Astrocyte (in vitro differentiated cells and primary cell): ENCODE results near the gene SH3TC2. TPM values are rescaled to one million over a fixed set of nuclear protein-coding genes. Genes with fewer than 3 reads are reported as not detected.
A peak's percentile ranks its signal among the peaks of the same experiment; 100 is the strongest.

Source experiments
- DNase-seq: peaks from one replicate; pipeline ENCODE4 v3.0.0-alpha.2; 2010; ENCODE audit warnings: low read depth
- FAIRE-seq: peaks from 2 replicates; lab custom pipeline; 2011; peaks lifted over from hg19 to GRCh38; lab: Jason Lieb, UNC
- H2AFZ ChIP-seq: 2 replicates; pipeline ENCODE4 v1.6.0; 2012; ENCODE audit warnings: low read depth, low read length, inconsistent platforms
- H3K27ac ChIP-seq: 2 replicates; pipeline ENCODE4 v1.5.1; 2011; ENCODE audit warnings: low read depth, low read length, inconsistent platforms
- H3K27me3 ChIP-seq: 2 replicates; pipeline ENCODE4 v1.6.0; 2011; ENCODE audit warnings: low read length, inconsistent platforms; ENCODE audit not compliant: insufficient read depth
- H3K36me3 ChIP-seq: 2 replicates; pipeline ENCODE4 v1.5.1; 2011; ENCODE audit warnings: low read length, inconsistent platforms; ENCODE audit not compliant: insufficient read depth
- H3K4me1 ChIP-seq: 2 replicates; pipeline ENCODE4 v1.5.1; 2011; ENCODE audit warnings: low read length, inconsistent platforms; ENCODE audit not compliant: insufficient read depth
- H3K4me2 ChIP-seq: 2 replicates; pipeline ENCODE4 v1.6.0; 2012; ENCODE audit warnings: low read length, inconsistent platforms
- H3K4me3 ChIP-seq: 2 replicates; pipeline ENCODE4 v1.5.1; 2011; ENCODE audit warnings: low read depth, mild to moderate bottlenecking, low read length, inconsistent platforms; ENCODE audit not compliant: insufficient read depth
- H3K79me2 ChIP-seq: 2 replicates; pipeline ENCODE4 v1.6.0; 2012; ENCODE audit warnings: mild to moderate bottlenecking, low read length, inconsistent platforms; ENCODE audit not compliant: insufficient read depth
- H3K9ac ChIP-seq: 2 replicates; pipeline ENCODE4 v1.6.0; 2012; ENCODE audit warnings: mild to moderate bottlenecking, low read length, inconsistent platforms
- H3K9me3 ChIP-seq: 2 replicates; pipeline ENCODE4 v1.5.1; 2012; ENCODE audit warnings: low read depth, mild to moderate bottlenecking, low read length, inconsistent platforms; ENCODE audit not compliant: insufficient read depth
- H4K20me1 ChIP-seq: 2 replicates; pipeline ENCODE4 v1.6.0; 2012; ENCODE audit warnings: low read length, inconsistent platforms; ENCODE audit not compliant: insufficient read depth
- H3K27ac Mint-ChIP-seq: one replicate; pipeline ENCODE4 v1.8.0; 2021; ENCODE audit warnings: mild to moderate bottlenecking, mixed read lengths; ENCODE audit not compliant: unreplicated experiment
- H3K27me3 Mint-ChIP-seq: one replicate; pipeline ENCODE4 v1.8.0; 2021; ENCODE audit warnings: low read depth, mixed read lengths; ENCODE audit not compliant: unreplicated experiment
- H3K36me3 Mint-ChIP-seq: one replicate; pipeline ENCODE4 v1.8.0; 2021; ENCODE audit warnings: low read depth, mixed read lengths; ENCODE audit not compliant: unreplicated experiment
- H3K4me1 Mint-ChIP-seq: one replicate; pipeline ENCODE4 v1.8.0; 2021; ENCODE audit warnings: low read depth, mixed read lengths; ENCODE audit not compliant: unreplicated experiment
- H3K4me3 Mint-ChIP-seq: one replicate; pipeline ENCODE4 v1.8.0; 2021; ENCODE audit warnings: mild to moderate bottlenecking, moderate library complexity, mixed read lengths; ENCODE audit not compliant: unreplicated experiment
- H3K9me3 Mint-ChIP-seq: one replicate; pipeline ENCODE4 v1.8.0; 2021; ENCODE audit warnings: mild to moderate bottlenecking, mixed read lengths; ENCODE audit not compliant: unreplicated experiment
- EZH2 ChIP-seq: IDR thresholded peaks from 2 replicates; pipeline ENCODE4 v1.6.1; 2012; ENCODE audit warnings: mild to moderate bottlenecking, low read length, inconsistent platforms; ENCODE audit not compliant: insufficient read depth
- total RNA-seq: library from RNA; stranded (reverse); gene quantifications from 2 replicates; pipeline ENCODE4 v1.2.1, GENCODE V29; 2021
- TF ChIP-seq, protein P1 (sequence below): IDR thresholded peaks from 2 replicates; pipeline ENCODE4 v1.5.1; 2011; ENCODE audit warnings: low read depth, mild to moderate bottlenecking, inconsistent platforms, low read length, moderate library complexity; ENCODE audit not compliant: insufficient read depth

Gene SH3TC2
- total RNA-seq, 1 donor from 2014 or later = 2.6 TPM

DNA sequence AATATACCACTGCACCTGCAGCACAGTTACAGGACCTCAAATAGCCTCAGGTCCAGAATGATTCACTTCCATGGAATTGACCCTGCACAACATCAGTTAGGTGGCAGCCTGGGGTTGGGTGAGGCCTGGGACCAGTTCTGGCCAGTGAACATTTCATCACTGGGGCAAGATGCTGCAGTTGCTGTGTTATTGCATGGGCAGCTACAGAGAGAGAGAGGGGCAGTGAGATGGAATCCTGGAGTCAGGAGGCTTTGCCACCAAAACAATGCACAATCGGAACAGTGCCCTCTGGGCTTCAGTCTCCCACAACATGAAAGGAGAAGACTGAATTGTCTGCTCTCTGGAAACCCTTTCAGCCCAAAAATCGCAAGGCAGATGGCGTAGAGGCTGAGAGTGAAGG, 51.8 kb downstream of the SH3TC2 start:
- Histone ChIP-seq H3K27ac (no peak overlapping the region), H3K9me3 (no peaks in the 10 kb centered on the region), H4K20me1 (no peaks in the 10 kb centered on the region), H2AFZ (no peak overlapping the region), H3K9ac (no peak overlapping the region), H3K36me3 (no peaks in the 10 kb centered on the region), H3K27me3 (no peaks in the 10 kb centered on the region), H3K4me1 (no peaks in the 10 kb centered on the region), H3K79me2 (no peaks in the 10 kb centered on the region), H3K4me3 (no peak overlapping the region), H3K4me2 (no peak overlapping the region)
- Mint-ChIP-seq H3K4me3 (no peak overlapping the region), H3K36me3 (no peaks in the 10 kb centered on the region), H3K27ac (no peak overlapping the region), H3K4me1 (peaks cover 1% of the 10 kb centered on the region), H3K9me3 (no peaks in the 10 kb centered on the region), H3K27me3 (peaks cover 14% of the 10 kb centered on the region)
- FAIRE-seq (no peak), DNase-seq (no peak)
- TF ChIP-seq EZH2 = no peak
- TF ChIP-seq, protein P1, sequence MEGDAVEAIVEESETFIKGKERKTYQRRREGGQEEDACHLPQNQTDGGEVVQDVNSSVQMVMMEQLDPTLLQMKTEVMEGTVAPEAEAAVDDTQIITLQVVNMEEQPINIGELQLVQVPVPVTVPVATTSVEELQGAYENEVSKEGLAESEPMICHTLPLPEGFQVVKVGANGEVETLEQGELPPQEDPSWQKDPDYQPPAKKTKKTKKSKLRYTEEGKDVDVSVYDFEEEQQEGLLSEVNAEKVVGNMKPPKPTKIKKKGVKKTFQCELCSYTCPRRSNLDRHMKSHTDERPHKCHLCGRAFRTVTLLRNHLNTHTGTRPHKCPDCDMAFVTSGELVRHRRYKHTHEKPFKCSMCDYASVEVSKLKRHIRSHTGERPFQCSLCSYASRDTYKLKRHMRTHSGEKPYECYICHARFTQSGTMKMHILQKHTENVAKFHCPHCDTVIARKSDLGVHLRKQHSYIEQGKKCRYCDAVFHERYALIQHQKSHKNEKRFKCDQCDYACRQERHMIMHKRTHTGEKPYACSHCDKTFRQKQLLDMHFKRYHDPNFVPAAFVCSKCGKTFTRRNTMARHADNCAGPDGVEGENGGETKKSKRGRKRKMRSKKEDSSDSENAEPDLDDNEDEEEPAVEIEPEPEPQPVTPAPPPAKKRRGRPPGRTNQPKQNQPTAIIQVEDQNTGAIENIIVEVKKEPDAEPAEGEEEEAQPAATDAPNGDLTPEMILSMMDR = no peak

DNA sequence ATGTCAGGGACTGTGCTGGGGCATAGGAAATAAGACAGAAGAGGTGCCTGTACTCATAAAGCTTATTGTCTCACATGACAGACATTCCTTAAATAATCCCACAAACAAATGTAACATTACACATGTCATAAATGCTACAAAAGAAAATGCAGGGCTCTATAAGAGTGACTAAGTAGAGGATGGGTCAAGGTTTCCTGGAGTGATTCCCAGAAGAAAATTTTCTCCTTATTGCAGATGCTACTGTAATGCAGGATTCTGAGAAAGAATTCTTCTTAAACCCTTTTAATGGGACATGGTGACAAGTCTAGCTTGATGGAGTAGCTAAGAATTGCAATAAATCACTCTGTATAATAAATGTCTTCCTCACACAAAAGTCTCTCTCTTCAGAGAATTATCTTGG, 55.7 kb downstream of the SH3TC2 start:
- FAIRE-seq (peak; percentile 88), DNase-seq (peak; percentile 48)
- H3K9me3 Mint-ChIP-seq = no peaks in the 10 kb centered on the region
- Histone ChIP-seq H3K4me2 (no peak overlapping the region), H2AFZ (no peak overlapping the region), H3K4me3 (no peak overlapping the region), H4K20me1 (peaks cover 6% of the 10 kb centered on the region), H3K27ac (no peak overlapping the region), H3K36me3 (no peaks in the 10 kb centered on the region), H3K9me3 (no peaks in the 10 kb centered on the region), H3K27me3 (peaks cover 10% of the 10 kb centered on the region), H3K4me1 (peaks cover 15% of the 10 kb centered on the region), H3K9ac (no peak overlapping the region), H3K79me2 (no peaks in the 10 kb centered on the region)
- H3K4me1 Mint-ChIP-seq = peaks cover 16% of the 10 kb centered on the region
- H3K36me3 Mint-ChIP-seq = peaks cover 2% of the 10 kb centered on the region
- no peak for TF ChIP-seq EZH2
- TF ChIP-seq, protein P1 = no peak
- peaks cover 23% of the 10 kb centered on the region for H3K27me3 Mint-ChIP-seq
- H3K4me3 Mint-ChIP-seq = no peak overlapping the region
- no peak overlapping the region for H3K27ac Mint-ChIP-seq

DNA sequence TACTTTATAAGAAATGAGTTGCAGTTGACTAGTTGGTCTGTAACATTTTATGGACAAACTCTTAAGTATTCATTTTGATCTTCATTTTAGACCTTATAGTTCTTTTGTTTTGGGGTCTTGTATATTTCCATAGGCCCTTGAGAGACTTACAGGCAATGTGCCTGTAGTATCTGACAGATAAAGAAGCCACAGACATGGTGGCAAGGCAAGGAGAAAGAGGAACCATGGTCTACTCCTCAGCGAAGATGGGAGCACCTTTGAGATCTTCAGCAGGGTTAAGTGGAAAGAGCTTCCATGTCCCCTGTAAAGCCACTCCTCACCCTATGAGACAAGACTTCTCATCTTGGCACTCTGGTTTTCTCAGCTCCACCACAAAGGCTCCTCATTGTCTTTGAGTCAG, 56.4 kb downstream of the SH3TC2 start:
- H3K36me3 ChIP-seq = no peaks in the 10 kb centered on the region
- DNase-seq (no peak), FAIRE-seq (no peak)
- peaks cover 20% of the 10 kb centered on the region for H3K4me1 Mint-ChIP-seq
- no peaks in the 10 kb centered on the region for H3K9me3 Mint-ChIP-seq
- H3K27ac Mint-ChIP-seq = no peak overlapping the region
- H3K4me3 Mint-ChIP-seq = no peak overlapping the region
- H3K36me3 Mint-ChIP-seq = peaks cover 2% of the 10 kb centered on the region
- H3K4me1 ChIP-seq = peaks cover 20% of the 10 kb centered on the region
- H3K27me3 ChIP-seq = peaks cover 10% of the 10 kb centered on the region
- no peak overlapping the region for H3K4me3 ChIP-seq
- peaks cover 6% of the 10 kb centered on the region for H4K20me1 ChIP-seq
- H3K79me2 ChIP-seq = no peaks in the 10 kb centered on the region
- no peak overlapping the region for H3K4me2 ChIP-seq
- TF ChIP-seq, protein P1 = no peak
- no peak for TF ChIP-seq EZH2
- H3K27ac ChIP-seq = no peak overlapping the region
- no peak overlapping the region for H3K9ac ChIP-seq
- H3K9me3 ChIP-seq = no peaks in the 10 kb centered on the region
- H2AFZ ChIP-seq = no peak overlapping the region
- peaks cover 23% of the 10 kb centered on the region for H3K27me3 Mint-ChIP-seq
